Calu3 (cell line): Measurements from ENCODE around the gene HIKESHI. TPM values are rescaled to one million over a fixed set of nuclear protein-coding genes. Genes with fewer than 3 reads are reported as not detected.

Experiments used
- BruUV-seq: library from RNA; stranded (reverse); fragments of 400-500 nt; replicated peaks from 2 replicates; lab custom pipeline; 2021; lab: Mats Ljungman, UMichigan
- CTCF ChIA-PET: fragments of 300-600 bp; sonication (Branson Sonifier 250); formaldehyde crosslinking; loops from one replicate; lab custom pipeline; 2022; ENCODE audit warnings: antibody characterized with exemption; lab: Charles Lee
- DNase-seq: peaks from one replicate; pipeline ENCODE4 v3.0.0; 2022
- H3K27ac Mint-ChIP-seq: one replicate; pipeline ENCODE4 v1.8.0; 2022; ENCODE audit warnings: mixed read lengths; ENCODE audit not compliant: unreplicated experiment
- H3K27me3 Mint-ChIP-seq: one replicate; pipeline ENCODE4 v1.8.0; 2022; ENCODE audit warnings: mixed read lengths; ENCODE audit not compliant: unreplicated experiment
- H3K36me3 Mint-ChIP-seq: one replicate; pipeline ENCODE4 v1.8.0; 2022; ENCODE audit warnings: mild to moderate bottlenecking, moderate library complexity, mixed read lengths; ENCODE audit not compliant: insufficient read depth, unreplicated experiment
- H3K4me1 Mint-ChIP-seq: one replicate; pipeline ENCODE4 v1.8.0; 2022; ENCODE audit warnings: mild to moderate bottlenecking, low read depth, mixed read lengths; ENCODE audit not compliant: unreplicated experiment
- H3K4me3 Mint-ChIP-seq: one replicate; pipeline ENCODE4 v1.8.0; 2022; ENCODE audit warnings: mild to moderate bottlenecking, low read depth, moderate library complexity, mixed read lengths; ENCODE audit not compliant: unreplicated experiment
- H3K9me3 Mint-ChIP-seq: one replicate; pipeline ENCODE4 v1.8.0; 2022; ENCODE audit warnings: low read depth, mixed read lengths; ENCODE audit not compliant: unreplicated experiment
- intact Hi-C: fragments of 100-400 bp; cut with micrococcal nuclease; formaldehyde crosslinking; loops from one replicate; pipeline ENCODE4 v1.10.0; 2022; ENCODE audit not compliant: unreplicated experiment
- total RNA-seq: library from RNA; stranded (reverse); gene quantifications from 2 replicates; pipeline ENCODE4 v1.2.3, GENCODE V29; 2022
- TF ChIP-seq, protein P1 (sequence below): fragments of 200-600 bp; IDR thresholded peaks from one replicate; pipeline ENCODE4 v1.8.0; 2022; ENCODE audit warnings: antibody characterized with exemption; ENCODE audit not compliant: unreplicated experiment

The HIKESHI gene
- total RNA-seq, 1 experiment from 2014 or later = 22.9 TPM

DNA sequence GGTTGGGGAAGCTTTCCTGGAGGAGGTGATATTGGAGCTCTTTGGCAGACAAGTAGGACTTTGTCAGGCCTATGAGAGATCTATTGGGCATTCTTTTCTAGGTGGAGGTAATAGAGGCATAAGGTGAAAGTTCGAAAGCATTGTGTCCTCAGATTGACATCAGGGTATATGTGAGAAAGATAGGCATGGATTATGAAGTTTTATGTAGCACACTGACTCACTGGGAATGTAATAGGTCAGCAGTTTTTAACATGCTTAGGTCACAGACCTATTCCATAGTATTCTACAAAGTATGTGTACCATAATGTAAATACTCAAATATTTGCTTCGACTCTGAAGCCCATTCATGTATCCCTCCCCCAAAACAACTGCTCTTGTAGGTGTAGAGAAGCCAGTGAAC, 11.8 kb downstream of the HIKESHI start:
- Mint-ChIP-seq H3K36me3 (no peaks in the 10 kb centered on the region), H3K27me3 (no peaks in the 10 kb centered on the region), H3K4me3 (no peak overlapping the region), H3K9me3 (no peaks in the 10 kb centered on the region), H3K4me1 (no peaks in the 10 kb centered on the region), H3K27ac (no peak overlapping the region)
- TF ChIP-seq, protein P1, sequence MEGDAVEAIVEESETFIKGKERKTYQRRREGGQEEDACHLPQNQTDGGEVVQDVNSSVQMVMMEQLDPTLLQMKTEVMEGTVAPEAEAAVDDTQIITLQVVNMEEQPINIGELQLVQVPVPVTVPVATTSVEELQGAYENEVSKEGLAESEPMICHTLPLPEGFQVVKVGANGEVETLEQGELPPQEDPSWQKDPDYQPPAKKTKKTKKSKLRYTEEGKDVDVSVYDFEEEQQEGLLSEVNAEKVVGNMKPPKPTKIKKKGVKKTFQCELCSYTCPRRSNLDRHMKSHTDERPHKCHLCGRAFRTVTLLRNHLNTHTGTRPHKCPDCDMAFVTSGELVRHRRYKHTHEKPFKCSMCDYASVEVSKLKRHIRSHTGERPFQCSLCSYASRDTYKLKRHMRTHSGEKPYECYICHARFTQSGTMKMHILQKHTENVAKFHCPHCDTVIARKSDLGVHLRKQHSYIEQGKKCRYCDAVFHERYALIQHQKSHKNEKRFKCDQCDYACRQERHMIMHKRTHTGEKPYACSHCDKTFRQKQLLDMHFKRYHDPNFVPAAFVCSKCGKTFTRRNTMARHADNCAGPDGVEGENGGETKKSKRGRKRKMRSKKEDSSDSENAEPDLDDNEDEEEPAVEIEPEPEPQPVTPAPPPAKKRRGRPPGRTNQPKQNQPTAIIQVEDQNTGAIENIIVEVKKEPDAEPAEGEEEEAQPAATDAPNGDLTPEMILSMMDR = no peak
- BruUV-seq = no TSS peak
- CTCF ChIA-PET = no interaction called here
- no peak for DNase-seq
- intact Hi-C loops = no loop called here

DNA sequence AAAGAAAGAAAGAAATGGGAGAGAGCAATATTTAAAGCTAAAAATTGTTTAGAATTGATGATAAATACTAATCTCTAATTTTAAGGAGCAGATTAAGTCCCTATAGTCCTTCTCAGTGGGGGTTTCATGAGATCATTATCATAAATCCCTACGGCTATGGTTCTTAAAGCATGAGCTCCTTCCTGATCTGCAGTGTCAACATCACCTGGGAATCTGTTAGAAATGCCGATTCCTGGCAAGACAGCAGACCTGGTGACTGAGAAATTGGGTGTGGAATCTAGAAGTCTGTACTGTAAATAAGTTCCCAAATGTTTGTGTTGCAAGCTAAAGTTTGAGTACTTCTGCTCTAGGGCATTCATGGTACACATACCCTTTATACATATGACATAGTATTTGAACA, 12.6 kb downstream of the HIKESHI start:
- Mint-ChIP-seq H3K27ac (no peak overlapping the region), H3K27me3 (no peaks in the 10 kb centered on the region), H3K4me1 (no peaks in the 10 kb centered on the region), H3K4me3 (no peak overlapping the region), H3K9me3 (no peaks in the 10 kb centered on the region), H3K36me3 (no peaks in the 10 kb centered on the region)
- TF ChIP-seq, protein P1 = no peak
- no peak for DNase-seq
- CTCF ChIA-PET = no interaction called here
- intact Hi-C loops = no loop called here
- BruUV-seq = no TSS peak

DNA sequence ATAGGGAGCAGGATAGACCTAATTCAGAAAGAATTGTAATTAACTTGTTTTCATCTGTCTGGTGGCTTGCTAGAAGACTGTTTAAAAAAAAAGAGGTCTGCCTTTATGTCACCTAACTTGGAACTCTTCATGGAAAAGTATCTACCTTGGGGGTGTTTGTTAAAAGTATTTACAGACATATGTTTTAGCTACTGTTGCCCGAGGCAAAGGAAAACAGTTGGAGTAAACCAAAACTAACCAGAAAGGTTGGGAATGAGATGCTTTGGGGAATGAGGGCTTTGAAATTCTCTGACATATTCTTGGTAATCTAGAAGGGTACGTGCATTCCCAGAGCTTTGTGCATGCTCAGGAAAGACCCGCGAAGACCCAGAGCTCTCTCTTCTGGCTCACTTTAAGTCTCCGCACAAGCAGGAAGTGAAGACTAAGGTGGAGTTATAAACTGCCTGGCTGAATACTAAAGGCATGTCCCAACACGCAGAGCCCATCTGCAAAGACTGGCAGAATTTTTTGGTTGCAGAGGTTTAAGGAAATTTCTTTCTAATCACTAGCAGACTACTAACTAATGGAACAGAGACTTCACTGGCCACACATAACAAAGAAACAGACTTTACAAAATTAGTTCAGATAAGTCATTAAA, 33.2 kb downstream of the HIKESHI start:
- Mint-ChIP-seq H3K36me3 (peaks cover 7% of the 10 kb centered on the region), H3K27ac (no peak overlapping the region), H3K9me3 (no peaks in the 10 kb centered on the region), H3K4me3 (no peak overlapping the region), H3K27me3 (no peaks in the 10 kb centered on the region), H3K4me1 (no peaks in the 10 kb centered on the region)
- no TSS peak for BruUV-seq
- intact Hi-C loops = no loop called here
- TF ChIP-seq, protein P1 = no peak
- DNase-seq = no peak
- CTCF ChIA-PET = no interaction called here

DNA sequence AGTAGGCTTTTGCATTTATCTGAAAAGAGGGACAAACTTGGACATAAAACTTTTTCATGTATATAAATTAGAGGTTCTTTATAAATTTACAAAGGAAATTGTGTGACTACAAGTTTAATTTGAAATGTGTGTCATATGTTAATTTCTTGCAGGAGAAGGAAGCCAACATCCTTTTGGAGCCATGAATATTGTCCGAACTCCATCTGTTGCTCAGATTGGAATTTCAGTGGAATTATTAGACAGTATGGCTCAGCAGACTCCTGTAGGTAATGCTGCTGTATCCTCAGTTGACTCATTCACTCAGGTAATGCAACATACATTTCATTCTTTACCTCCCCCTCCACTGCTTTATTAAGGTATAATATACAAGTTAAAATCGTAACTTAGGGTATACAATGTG, 35.2 kb downstream of the HIKESHI start:
- Mint-ChIP-seq H3K36me3 (peaks cover 12% of the 10 kb centered on the region), H3K27me3 (no peaks in the 10 kb centered on the region), H3K27ac (no peak overlapping the region), H3K9me3 (no peaks in the 10 kb centered on the region), H3K4me1 (no peaks in the 10 kb centered on the region), H3K4me3 (no peak overlapping the region)
- BruUV-seq = no TSS peak
- no peak for DNase-seq
- intact Hi-C loops = no loop called here
- CTCF ChIA-PET = no interaction called here
- TF ChIP-seq, protein P1 = no peak
